ENCODE data around the gene OCSTAMP.

The OCSTAMP gene

GRCh38 chr20:46550461-46550860 is at the start of gene OCSTAMP:
Gene OCSTAMP, minus strand, starts transcription at chr20:46550654. Its CDS starts 94 bp downstream, at chr20:46550560.
- DNase-seq: no peak

GRCh38 chr20:46599227-46599987 is 49.0 kb upstream of the OCSTAMP start:
- DNase-seq: no peak

DNA sequence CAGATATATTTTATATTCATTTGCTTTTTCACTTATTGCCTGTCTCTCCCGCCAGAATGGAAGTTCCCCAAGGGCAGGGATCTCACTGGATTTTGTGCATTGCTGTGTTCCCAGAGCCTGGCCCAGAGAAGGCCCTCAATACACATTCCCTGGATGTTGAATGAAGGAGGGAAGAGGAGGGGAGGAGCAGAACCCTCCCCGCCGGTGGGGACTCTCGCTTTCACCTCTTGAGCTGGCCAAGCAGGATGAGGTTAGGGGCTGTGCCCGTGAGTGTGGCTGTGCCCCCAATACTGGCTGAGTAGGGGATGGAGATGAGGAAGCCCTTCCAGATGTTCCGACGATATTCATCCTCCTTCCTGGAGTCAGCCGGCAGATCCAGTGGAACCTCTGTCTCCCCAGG is 45.5 kb upstream of the OCSTAMP start:
- DNase-seq: no peak

DNA sequence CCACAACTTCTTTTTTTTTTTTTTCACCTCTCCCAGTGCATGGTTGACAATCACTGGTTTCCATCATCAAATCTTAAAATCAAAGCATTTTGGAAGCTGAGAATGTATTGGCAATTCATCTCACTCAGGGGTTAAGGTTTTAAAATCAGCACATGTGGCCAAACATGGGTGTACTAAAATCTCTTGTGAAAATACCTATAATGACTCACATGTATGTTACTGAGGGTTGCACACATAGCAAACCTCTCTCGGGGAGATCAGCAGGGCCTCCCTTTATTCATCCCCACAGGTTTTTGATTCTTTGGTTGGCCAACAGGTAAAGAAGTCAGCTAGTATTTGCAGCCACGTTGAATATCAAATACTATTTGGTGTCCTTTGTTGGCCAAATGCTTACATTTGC is 44.3 kb upstream of the OCSTAMP start:
- no peak for DNase-seq

GRCh38 chr20:46592580-46593362 is 42.3 kb upstream of the OCSTAMP start:
- no peak for DNase-seq

- DNase-seq: no peak
These were observed 40.0 kb upstream of the OCSTAMP start for GRCh38 chr20:46590443-46590842.

DNA sequence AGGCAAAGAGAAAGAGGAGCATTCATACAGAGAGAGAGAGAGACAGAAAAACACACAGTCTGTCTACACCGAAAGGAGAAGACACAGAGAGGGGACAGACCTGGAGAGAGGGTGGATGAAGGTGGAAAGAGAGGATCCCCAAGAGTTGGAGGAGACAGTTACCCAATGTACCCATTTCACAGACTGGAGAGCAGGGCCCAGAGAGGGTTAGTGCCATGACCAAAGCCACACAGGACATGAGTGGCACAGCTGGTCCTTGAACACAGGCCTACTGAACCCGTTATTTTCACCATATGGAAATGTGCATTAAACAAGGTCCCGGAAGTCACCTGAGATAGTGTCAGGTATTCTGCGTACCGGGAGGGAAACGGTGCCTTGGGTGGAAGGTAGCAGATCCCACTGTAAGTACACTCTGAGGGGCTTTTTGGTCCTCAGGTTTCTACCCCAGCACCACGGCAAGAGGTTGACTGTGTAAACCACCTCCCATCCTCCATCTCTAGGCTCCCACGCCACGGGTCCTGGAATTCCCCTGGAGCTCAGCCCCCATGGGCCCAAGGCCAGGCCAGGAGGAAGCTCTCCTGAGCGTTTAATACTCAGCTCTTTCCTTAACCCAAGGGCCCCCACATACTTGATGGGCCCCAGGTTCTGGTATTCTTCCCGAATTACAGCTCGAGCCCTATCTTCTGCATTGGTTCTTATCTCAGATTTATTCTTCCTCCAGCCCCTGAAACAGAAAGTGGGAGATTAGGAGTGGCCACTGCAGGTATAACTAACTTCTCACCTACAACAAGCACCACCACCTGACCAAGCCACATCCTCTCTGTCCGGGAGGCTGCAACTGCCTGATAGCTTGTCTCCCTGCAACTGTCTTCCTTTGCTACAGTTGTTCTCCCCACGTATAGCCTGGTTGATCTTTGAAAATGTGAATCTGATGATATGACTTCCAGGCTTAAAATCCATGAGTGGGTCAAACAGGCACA is 38.4 kb upstream of the OCSTAMP start:
- DNase-seq: no peak

- DNase-seq: no peak
These were observed 37.5 kb upstream of the OCSTAMP start for GRCh38 chr20:46587986-46588385.

DNA sequence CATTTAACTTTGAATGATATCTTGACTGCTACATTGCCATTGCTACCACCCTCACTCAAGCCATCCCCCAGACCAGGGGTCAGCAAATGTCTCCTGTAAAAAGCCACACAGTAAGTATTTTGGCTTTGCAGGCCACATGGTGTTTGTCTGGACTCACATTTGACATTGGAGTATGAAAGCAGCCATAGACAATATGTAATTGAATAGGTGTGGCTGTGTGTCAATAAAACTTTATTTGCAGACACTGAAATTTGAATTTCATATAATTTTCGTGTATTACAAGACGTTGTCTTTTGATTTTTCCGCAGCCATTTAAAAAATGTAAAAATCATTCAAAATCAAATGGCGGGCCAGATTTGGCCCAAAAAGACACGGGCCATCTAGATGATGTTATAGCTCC is 36.3 kb upstream of the OCSTAMP start:
- DNase-seq: no peak

DNA sequence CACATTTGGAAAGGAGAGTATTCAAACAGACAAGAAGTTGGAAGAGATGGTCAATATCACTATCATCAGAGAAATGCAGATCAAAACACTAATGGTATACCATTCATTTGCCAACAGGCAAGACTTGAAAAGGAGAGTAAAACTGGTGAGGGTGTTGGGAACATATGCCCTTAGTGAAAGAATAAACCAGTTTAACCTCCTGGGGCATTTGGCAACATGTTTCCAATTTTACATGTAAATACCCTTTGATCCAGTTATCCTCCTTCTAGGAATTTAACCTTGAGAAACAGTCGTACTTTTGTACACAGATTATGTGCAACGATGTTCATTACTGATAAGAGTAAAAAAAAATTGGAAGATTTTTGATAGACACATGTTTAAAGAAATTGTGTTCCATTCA is 34.1 kb upstream of the OCSTAMP start:
- DNase-seq: no peak

- DNase-seq: no peak
These were observed 33.2 kb upstream of the OCSTAMP start for GRCh38 chr20:46583411-46584214.

DNA sequence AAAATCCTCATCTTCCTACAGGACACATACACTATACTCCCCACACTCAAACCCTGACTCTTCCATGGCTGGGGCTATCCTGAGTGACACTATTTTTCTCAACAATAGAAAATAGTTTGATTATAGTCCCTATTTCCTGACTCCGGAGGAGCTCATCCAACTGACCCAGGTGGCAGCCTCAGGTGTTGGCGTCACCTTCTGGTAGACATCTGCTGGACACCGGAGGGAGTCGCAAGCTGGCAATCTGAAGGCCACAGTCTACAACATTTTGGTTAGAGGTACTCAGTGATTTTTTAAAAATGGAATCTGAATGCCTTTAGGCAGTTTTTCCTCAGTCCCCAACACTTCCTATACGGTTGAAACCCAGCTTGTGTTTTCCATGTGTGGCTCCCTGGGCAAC is 32.2 kb upstream of the OCSTAMP start:
- no peak for DNase-seq

GRCh38 chr20:46581391-46581790 is 30.9 kb upstream of the OCSTAMP start:
- DNase-seq: no peak

DNA sequence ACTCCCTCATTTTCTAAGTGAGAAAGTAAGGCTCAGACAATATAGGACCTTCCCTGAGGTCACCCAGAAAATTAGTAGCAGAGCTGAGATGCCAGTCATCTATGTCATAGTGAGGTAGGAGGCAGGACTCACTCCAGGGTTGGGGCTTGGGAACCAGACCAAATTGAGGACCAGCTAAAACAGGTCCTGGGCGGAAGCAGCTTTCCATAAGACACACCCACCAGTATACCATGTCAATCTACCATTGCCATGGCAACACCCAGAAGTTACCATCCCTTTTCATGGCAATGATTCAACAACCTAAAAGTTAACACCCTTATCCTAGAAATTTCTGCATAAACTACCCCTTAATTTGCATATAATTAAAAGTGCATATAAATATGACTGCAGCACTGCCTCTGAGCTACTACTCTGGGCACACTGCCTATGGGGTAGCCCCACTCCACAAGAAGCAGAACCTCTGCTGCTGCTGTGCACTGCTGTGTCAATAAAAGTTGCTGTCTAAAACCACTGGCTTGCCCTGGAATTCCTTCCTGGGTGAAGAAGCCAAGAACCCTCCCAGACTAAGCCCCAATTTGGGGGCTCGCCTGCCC is 30.3 kb upstream of the OCSTAMP start:
- no peak for DNase-seq

GRCh38 chr20:46578745-46579144 is 28.3 kb upstream of the OCSTAMP start:
- DNase-seq: no peak

GRCh38 chr20:46576774-46577395 is 26.4 kb upstream of the OCSTAMP start:
- no peak for DNase-seq

- DNase-seq: no peak
These were observed 25.5 kb upstream of the OCSTAMP start for GRCh38 chr20:46575937-46576461.

GRCh38 chr20:46575394-46575793 is 24.9 kb upstream of the OCSTAMP start:
- no peak for DNase-seq

DNA sequence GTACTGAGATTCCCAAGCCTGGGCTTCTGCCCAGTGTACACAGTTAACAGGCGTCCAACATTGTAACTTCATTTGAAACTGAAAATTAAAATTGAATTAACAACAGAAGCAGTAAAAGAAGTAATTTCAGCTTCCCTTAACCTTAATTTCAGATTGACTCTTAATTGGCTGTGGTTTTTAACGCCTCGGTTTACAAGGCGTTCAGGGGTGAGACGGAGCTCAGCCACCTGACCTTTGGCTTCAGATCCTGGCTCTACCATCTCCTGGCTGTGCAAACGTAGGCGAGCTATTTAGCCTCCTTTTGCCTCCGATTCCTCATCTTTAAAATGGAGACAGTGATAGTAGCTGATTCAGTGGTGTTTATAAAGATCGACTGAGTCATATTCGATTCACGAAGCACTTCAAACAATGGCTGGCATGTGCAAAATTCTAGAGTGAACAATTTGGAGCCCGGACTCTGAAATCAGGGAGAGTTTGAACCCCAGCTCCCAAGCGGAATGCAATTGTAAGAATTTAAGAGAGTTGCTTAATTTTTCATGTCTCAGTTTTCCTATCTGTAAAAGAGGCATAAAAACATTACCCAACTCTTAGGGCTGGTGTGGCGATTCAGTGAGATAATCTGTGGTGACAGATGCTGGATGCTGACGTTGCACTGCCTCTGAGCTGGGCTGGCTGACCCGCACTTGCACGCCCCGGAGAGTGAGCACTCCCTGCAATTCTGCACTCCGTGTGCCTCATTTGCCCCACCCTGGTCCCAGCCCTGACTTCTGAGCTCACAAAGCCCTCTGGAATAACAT is 23.5 kb upstream of the OCSTAMP start:
- DNase-seq: no peak

DNA sequence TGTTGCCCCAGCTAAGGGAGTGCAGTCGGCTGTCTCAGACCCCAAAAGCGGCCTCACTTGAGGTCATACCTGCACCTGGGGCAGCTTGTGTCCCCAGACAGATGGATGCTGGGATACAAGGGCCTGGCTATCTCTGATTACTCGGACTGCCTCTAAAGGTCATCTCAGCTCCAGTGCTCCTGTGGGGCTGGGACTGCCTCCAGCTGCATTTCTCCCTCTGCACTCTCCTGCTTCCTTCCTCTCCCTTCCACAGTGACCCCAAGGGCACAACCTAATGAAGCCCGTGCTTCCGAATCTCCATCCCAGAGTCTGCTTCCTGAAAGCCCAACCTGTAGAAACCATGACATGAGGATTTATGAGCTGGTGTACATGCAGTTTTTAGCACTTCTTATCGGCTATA is 22.8 kb upstream of the OCSTAMP start:
- no peak for DNase-seq

Data from activated CD8-positive, alpha-beta memory T cell treated with anti-CD3 and anti-CD28 coated beads, Interleukin-2, amount 50 U/mL, for 48 hours (primary cell).